HG02798 (cell line): ENCODE measurements around the gene SNTB2.

ENCODE experiments used
- ATAC-seq: cut with Tn5 transposase; IDR thresholded peaks from one replicate; pipeline ENCODE4 v1.9.1; 2021; ENCODE audit warnings: mild to moderate bottlenecking; ENCODE audit not compliant: unreplicated experiment, poor library complexity

The SNTB2 gene

DNA sequence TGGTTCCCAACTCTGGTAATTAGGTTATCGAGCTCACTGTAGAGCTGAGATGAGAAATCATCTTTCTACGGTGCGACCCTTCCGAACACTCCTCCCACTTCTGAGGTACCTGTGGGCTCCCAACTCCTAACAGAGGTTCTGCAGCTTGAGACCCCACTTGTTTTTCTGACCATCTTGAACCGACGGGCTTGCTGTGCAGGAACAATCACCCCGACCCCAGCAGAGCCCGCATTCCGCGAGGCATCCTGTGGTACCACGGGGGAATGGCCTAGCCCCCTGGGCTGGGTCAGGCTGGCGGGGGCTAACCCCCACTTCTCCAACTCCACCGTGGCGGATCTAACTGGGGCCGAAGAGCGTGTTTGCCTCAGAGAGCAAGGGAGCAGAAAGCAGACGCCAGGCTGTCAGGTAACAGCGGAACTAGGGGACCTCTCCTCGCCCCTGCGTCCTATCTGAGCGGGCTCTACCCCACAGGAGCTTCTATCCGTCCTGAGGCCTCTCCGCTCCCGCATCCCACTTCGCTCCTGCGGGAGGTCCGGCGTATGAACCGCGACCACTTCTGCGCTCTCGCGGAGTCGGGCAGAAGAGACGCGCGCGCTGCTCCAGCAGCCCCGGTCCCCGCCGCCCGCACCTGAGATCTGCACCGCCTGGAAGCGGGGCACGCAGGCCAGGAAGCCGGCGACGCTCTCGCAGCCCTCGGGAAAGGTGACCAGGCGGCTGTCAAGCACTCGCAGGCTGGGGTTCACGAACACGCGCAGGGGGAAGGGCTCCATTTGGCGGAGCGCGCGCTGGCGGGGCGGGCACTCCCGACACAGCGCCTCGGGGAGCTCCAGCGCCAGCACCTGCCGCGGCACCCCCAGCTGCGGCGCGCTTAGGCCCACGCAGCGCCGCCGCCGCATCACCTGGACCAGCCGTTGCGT, 142.7 kb downstream of the SNTB2 start:
- peak; percentile 43 for ATAC-seq

DNA sequence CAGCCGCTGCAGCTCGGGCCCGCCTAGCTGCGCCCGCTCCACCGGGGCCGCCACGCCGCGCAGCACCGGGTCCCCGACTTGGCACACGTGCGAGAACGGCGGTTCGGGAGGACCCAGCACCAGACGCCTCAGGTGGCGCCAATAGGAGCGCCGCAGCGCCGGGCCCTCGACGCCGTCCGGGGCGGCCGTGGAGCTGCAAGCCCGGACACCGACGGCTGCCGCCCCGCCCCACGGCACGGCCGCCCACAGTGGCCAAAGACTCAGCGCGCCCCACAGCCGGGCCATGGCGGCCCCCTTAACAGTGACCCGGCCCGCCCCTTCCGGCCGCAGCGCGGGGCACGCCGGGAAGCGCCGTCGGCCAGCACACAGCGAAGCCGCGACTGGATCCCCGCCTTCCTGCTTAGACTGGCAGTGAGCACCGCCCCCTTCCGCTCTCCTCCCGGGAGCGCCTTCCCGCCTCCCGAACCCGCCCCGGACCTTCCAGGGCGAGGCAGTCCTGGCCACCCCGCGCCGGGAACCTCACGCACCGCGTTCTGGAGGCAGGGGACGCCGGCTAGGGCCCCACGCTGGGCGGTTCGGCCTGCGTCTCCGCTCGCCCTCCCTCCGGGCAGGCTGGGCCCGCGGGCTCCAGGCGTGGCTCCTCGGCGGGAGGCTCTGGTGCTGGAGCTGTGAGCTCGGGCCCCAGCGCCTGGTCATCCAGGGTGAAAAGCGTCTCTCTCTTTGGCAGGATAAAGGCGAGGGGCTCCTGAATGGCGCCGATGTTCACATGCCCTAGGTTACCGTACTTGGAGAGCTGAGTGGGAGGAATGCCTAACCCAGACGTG, 143.5 kb downstream of the SNTB2 start, which contains the start of gene PDF:
Gene PDF (minus strand): TSS at position 303 of the 824 bp plus-strand sequence. CDS start 18 bp downstream, at position 285.
- peak; percentile 95 for ATAC-seq

- no peak for ATAC-seq
These were observed 147.7 kb downstream of the SNTB2 start for GRCh38 chr16:69334696-69335095.

DNA sequence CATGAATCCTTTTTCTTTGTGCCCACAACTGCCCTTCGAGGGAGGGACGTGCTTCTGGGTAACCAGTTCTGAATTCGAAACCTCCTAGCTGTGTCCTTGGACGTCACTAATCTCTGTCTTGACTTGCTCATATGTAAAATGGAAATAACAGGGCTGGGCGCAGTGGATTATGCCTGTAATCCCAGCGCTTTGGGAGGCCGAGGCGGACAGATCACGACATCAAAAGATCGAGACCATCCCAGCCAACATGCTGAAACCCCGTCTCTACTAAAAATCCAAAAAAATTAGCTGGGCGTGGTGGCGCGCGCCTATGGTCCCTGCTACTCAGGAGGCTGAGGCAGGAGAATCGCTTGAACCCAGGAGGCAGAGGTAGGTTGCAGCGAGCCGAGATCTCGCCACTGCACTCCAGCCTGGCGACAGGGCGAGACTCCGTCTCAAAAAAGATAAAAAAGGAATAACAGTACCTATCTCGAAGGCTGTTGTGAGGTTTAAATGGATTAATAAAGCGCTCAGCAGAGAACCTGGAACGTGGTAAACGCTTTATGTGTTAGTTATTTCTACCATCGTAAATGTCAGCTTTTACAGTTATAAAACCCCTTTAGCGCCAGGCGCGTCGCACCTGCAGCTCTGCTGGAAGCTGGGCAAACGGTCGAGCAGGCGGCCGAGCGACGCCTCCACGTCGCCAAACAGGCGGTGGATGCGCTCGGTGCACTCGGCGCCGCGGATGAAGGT, 151.8 kb downstream of the SNTB2 start:
- no peak for ATAC-seq

- peak; percentile 92 for ATAC-seq
These were observed 152.5 kb downstream of the SNTB2 start, which contains the start of the genes COG8 and NIP7 for GRCh38 chr16:69339289-69340094. Gene COG8 (minus strand): TSS chr16:69339564. CDS start chr16:69339552, 12 bp downstream. Gene NIP7 (plus strand): TSS chr16:69339772. CDS start chr16:69339830, 58 bp downstream.

DNA sequence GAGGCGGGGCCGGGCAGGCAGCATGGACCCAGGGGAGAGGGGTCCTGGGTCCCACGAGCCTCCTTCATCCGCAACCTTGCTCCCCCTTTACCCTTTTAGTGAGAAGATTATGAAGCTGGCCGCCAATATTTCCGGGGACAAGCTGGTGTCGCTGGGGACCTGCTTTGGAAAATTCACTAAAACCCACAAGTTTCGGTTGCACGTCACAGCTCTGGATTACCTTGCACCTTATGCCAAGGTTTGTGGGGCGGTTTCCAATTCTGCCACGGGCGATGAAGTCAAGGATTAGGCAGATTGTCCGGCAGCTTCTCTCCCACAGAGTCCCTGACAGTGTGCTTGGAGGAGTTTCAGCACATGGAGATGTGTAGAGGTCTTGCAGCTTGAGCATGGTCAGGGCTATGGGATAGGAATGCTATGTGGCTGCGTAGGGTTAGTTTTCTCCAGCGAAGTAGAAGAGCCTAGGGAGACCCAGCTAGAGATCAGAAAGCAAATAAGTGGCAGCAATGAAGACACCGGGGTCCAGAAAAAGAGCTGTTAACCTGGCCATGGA, 153.2 kb downstream of the SNTB2 start:
- ATAC-seq = no peak

GRCh38 chr16:69344171-69344570, 157.2 kb downstream of the SNTB2 start:
- no peak for ATAC-seq

- ATAC-seq = no peak
These were observed 159.0 kb downstream of the SNTB2 start for GRCh38 chr16:69345923-69346322.

- no peak for ATAC-seq
These were observed 159.7 kb downstream of the SNTB2 start for GRCh38 chr16:69346683-69347082.

DNA sequence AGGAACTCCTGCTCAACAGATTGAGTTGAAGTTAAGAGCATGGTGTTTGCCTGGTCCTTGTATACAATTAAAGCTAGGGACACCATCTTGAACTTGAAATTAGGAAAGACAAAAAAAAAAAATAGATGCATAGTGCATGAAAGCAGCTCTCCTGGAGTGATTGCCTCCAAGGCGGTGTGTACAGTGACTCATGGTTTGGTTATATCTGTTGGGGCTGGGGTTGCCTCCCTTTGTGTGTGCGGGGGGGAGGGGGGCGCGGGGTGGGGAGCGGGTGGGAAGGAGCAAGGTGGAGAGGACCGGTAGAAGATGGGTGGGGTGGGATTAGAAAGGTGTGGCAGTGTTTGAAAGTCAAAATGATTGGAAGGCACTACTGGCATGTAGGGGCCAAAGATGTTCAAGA, 161.3 kb downstream of the SNTB2 start:
- no peak for ATAC-seq

- ATAC-seq = no peak
These were observed 162.6 kb downstream of the SNTB2 start for GRCh38 chr16:69349536-69349935.

- no peak for ATAC-seq
These were observed 163.7 kb downstream of the SNTB2 start for GRCh38 chr16:69350536-69351133.

- ATAC-seq = no peak
These were observed 164.5 kb downstream of the SNTB2 start, which contains the start of gene TMED6 for GRCh38 chr16:69351309-69352027. Gene TMED6 (minus strand): TSS chr16:69351786. CDS start chr16:69351753, 33 bp downstream.
